ENCODE results near the gene DDX10. TPM values are rescaled to one million over a fixed set of nuclear protein-coding genes. Genes with fewer than 3 reads are reported as not detected.

Gene DDX10
- total and polyA plus RNA-seq, 10 donors = 17.5 to 39.3 (median 23.0) TPM

DNA sequence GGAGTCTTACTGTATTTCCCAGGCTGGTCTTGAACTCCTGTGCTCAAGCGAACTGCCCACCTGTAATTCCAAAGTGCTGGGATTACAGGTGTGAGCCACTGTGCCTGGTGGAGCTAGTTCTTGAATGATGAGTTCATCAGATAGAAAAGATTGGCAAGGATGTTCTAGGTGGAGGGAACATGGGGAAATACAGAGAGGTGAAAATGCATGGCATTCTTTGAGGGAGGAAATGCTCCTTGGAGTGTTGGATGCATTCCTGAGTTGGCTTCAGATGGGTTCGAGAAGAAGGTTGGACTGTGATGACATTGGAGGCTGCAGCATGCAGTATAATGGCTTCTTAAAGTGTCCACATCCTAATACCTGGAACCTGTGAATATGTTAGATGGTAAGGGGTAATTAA lies 4.4 kb downstream of the DDX10 start:
- Histone ChIP-seq H3K4me3 (no peak overlapping the region), H3K4me1 (peaks cover 16 to 51% (median 36%) of the 10 kb centered on the region in 6 donors), H3K27ac (no peak overlapping the region), H3K27me3 (replicated peaks in 1 of 7) (no peaks in the 10 kb centered on the region), H3K9me3 (no peaks in the 10 kb centered on the region), H3K36me3 (peaks cover 0 to 31% (median under 1%) of the 10 kb centered on the region in 6 donors)
- intact Hi-C loops (cut with DNase I; ENCODE audit: low total_unique reads) = no loop called here
- WGBS, 5 donors = 88 to 96% (median 90%) methylated on average over 2 of the region's 2 CpGs
- no peak for DNase-seq
- TF ChIP-seq POLR2A (IDR thresholded peaks at IDR 0.05) = no peak
- no peak for TF ChIP-seq CTCF (IDR thresholded peaks at IDR 0.05 in 8 of 11, conservative IDR thresholded peaks at IDR 0.05 in 3 of 11)
- no peak for TF ChIP-seq POLR2AphosphoS5 (IDR thresholded peaks at IDR 0.05)

DNA sequence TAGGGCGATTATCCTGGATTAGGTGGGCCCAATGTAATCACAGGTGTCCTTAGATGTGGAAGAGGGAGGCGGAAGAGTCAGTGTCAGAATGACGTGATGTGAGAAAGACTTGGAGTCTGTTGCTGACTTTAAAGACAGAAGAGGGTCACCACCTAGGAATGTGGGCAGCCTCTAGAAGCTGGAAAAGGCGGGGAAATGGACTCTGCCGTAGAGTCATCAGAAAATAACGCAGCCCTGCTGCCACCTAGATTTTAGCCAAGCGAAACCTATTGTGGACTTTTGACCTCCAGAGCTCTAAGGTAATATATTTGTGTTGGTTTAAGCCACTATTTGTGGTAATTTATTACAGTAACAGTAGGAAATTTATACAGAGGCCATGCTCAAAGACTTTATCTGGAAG lies 4.8 kb downstream of the DDX10 start:
- H3K9me3 ChIP-seq = no peaks in the 10 kb centered on the region
- peaks cover 15 to 49% (median 33%) of the 10 kb centered on the region in 6 donors for H3K4me1 ChIP-seq
- no peak overlapping the region for H3K4me3 ChIP-seq
- TF ChIP-seq POLR2A (IDR thresholded peaks at IDR 0.05) (no peak), CTCF (IDR thresholded peaks at IDR 0.05 in 8 of 11, conservative IDR thresholded peaks at IDR 0.05 in 3 of 11) (no peak), POLR2AphosphoS5 (IDR thresholded peaks at IDR 0.05) (no peak)
- no peak for DNase-seq
- 93 to 97% (median 96%) methylated on average over 7 of the region's 7 CpGs for WGBS, 5 donors
- H3K27ac ChIP-seq = no peak overlapping the region
- H3K27me3 ChIP-seq (replicated peaks in 1 of 7) = no peaks in the 10 kb centered on the region
- intact Hi-C loops (cut with DNase I; ENCODE audit: low total_unique reads) = no loop called here
- H3K36me3 ChIP-seq = peaks cover 0 to 35% (median 3%) of the 10 kb centered on the region in 6 donors

DNA sequence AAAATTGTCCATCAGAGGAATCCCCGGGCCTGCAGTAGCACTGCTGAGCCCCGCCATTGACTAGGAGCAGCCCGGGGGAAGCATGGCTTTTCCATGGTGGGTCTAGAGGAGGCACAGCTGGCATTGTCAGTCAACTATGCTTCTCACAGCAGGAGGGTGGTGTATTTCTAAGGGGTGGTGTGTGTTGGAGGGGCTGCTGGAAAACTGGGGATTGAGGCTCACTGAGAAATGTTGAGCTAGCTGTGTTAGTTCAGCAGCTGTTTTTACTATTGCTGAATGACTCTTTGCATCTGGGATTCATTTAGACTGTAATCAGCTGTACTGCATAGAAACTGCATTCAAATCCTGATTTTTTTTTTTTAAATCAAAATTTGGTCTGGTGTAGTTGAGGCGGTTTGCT lies 5.6 kb downstream of the DDX10 start:
- Histone ChIP-seq H3K27me3 (replicated peaks in 1 of 7) (no peaks in the 10 kb centered on the region), H3K36me3 (peaks cover 1 to 41% (median 7%) of the 10 kb centered on the region in 6 donors), H3K9me3 (no peaks in the 10 kb centered on the region), H3K4me1 (peaks cover 15 to 46% (median 29%) of the 10 kb centered on the region in 6 donors), H3K27ac (no peak overlapping the region), H3K4me3 (no peak overlapping the region)
- DNase-seq = no peak
- intact Hi-C loops (cut with DNase I; ENCODE audit: low total_unique reads) = no loop called here
- WGBS, 5 donors = 93 to 99% (median 96%) methylated on average over 4 of the region's 4 CpGs
- TF ChIP-seq POLR2A (IDR thresholded peaks at IDR 0.05) (no peak), CTCF (IDR thresholded peaks at IDR 0.05 in 8 of 11, conservative IDR thresholded peaks at IDR 0.05 in 3 of 11) (no peak), POLR2AphosphoS5 (IDR thresholded peaks at IDR 0.05) (no peak)

DNA sequence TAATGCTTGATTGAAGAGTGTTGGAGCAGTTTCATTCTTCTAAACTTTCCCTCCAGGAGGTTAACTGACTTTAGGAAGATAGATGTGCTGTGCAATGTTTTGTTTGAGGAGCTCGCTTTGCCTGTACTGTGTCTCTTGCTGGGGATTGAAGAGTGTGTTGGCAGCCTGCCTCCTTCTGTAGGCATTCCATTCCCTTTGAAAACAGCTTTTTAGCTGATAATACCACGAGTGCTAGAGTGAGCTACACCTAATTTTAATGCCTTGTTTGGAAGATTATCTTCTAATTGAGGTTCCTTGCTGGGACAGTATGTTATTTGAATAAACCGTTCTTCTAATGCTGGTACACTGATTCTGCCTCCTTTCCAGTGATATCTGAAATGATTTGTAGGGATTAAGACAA lies 7.2 kb downstream of the DDX10 start:
- no peak for DNase-seq
- 79 to 85% (median 81%) methylated on average over 3 of the region's 3 CpGs for WGBS, 5 donors

More for the DNA sequence above, 7.2 kb downstream of the DDX10 start:
- H3K4me3 ChIP-seq = no peak overlapping the region
- no peaks in the 10 kb centered on the region for H3K9me3 ChIP-seq
- no peaks in the 10 kb centered on the region for H3K27me3 ChIP-seq (replicated peaks in 1 of 7)
- intact Hi-C loops (cut with DNase I; ENCODE audit: low total_unique reads) = no loop called here
- H3K36me3 ChIP-seq = peaks cover 5 to 58% (median 23%) of the 10 kb centered on the region in 6 donors
- peaks cover 0 to 29% (median 12%) of the 10 kb centered on the region in 6 donors for H3K4me1 ChIP-seq
- no peak overlapping the region for H3K27ac ChIP-seq
- TF ChIP-seq POLR2AphosphoS5 (IDR thresholded peaks at IDR 0.05) (no peak), POLR2A (IDR thresholded peaks at IDR 0.05) (no peak), CTCF (IDR thresholded peaks at IDR 0.05 in 8 of 11, conservative IDR thresholded peaks at IDR 0.05 in 3 of 11) (no peak)

All from spleen (tissue), 11 donors.